Upper lobe of left lung (tissue), 6 donors: ENCODE data around the gene PDE4A. TPM values are rescaled to one million over a fixed set of nuclear protein-coding genes. Genes with fewer than 3 reads are reported as not detected.

Experiments used
- ATAC-seq, 2 donors: fragments of 200-7000 bp; cut with Tn5 transposase; one replicate each; pipeline ENCODE4 v1.9.1; 2022; ENCODE audit warnings: mild to moderate bottlenecking in 2 of 2, moderate library complexity in 2 of 2; ENCODE audit not compliant: low FRiP score in 2 of 2
- DNase-seq, 2 donors: peaks; one replicate each; pipeline ENCODE4 v3.0.0-alpha.2; 2019 to 2020
- H3K27ac ChIP-seq, 4 donors: fragments of 200-600 bp; sonication (generic); one replicate each; pipeline ENCODE4 v1.5.1; 2016 to 2019
- H3K27me3 ChIP-seq, 4 donors: fragments of 200-600 bp; sonication (generic); one replicate each; pipeline ENCODE4 v1.5.1; 2017 to 2019
- H3K36me3 ChIP-seq, 4 donors: fragments of 200-600 bp; sonication (generic); one replicate each; pipeline ENCODE4 v1.5.1; 2016 to 2019
- H3K4me1 ChIP-seq, 4 donors: fragments of 200-600 bp; sonication (generic); one replicate each; pipeline ENCODE4 v1.5.1; 2018 to 2019
- H3K4me3 ChIP-seq, 4 donors: fragments of 200-600 bp; sonication (generic); one replicate each; pipeline ENCODE4 v1.5.1; 2017 to 2019; ENCODE audit warnings: mild to moderate bottlenecking in 2 of 4, moderate library complexity in 1 of 4
- H3K9me3 ChIP-seq, 4 donors: fragments of 200-600 bp; sonication (generic); one replicate each; pipeline ENCODE4 v1.5.1; 2018 to 2019
- EP300 ChIP-seq, 4 donors: sonication (generic); formaldehyde crosslinking; IDR thresholded peaks; one replicate each; pipeline ENCODE4 v1.5.1; 2017; ENCODE audit warnings: antibody characterized with exemption in 4 of 4, control low read depth in 2 of 4
- POLR2A ChIP-seq, 4 donors: fragments of 450-650 bp; IDR thresholded peaks; one replicate each; pipeline ENCODE4 v1.5.1; 2016 to 2017; ENCODE audit warnings: antibody characterized with exemption in 4 of 4, mild to moderate bottlenecking in 2 of 4
- POLR2AphosphoS5 ChIP-seq, 2 donors: sonication (generic); formaldehyde crosslinking; IDR thresholded peaks; one replicate each; pipeline ENCODE4 v1.5.1; 2017; ENCODE audit warnings: antibody characterized with exemption in 2 of 2
- WGBS, 2 donors: methylation state at CpG; one replicate each; pipeline ENCODE4 v1.1.5; 2017 to 2018; 5-methylcytosine and 5-hydroxymethylcytosine counted together
- total RNA-seq, 6 donors: library from RNA; depleted of rRNA in 4 of 6; stranded (reverse); fragments of >200 nt in 4 of 6; gene quantifications; one replicate each; pipeline versions ENCODE4 v1.1.0 to v1.2.1, GENCODE V29; 2016 to 2021
- TF ChIP-seq, protein P1 (sequence below), 6 experiments: fragments of 450-650 bp in 4 of 6; fragments of 200-600 bp in 2 of 6; sonication (generic) in 2 of 6; IDR thresholded peaks; one replicate each; pipeline ENCODE4 v1.5.1; 2016 to 2019; ENCODE audit warnings: antibody characterized with exemption in 6 of 6
- donor health status: DM: no; HTN: no; CAD: no; lungs with moderate emphysema.
- donor health status: DM: no; HTN: yes; CAD: no; lungs with severe emphysema.

The PDE4A gene
- total RNA-seq, 6 donors from 2014 or later, result 22.8 to 38.2 (median 31.2) TPM

- H3K4me1 ChIP-seq, result peaks cover 35 to 48% (median 38%) of the 10 kb centered on the region in 4 donors
- H3K36me3 ChIP-seq, result peaks cover 11 to 19% (median 15%) of the 10 kb centered on the region in 4 donors
Observed at GRCh38 chr19:10502524-10503001, 82.2 kb downstream of the PDE4A start.

DNA sequence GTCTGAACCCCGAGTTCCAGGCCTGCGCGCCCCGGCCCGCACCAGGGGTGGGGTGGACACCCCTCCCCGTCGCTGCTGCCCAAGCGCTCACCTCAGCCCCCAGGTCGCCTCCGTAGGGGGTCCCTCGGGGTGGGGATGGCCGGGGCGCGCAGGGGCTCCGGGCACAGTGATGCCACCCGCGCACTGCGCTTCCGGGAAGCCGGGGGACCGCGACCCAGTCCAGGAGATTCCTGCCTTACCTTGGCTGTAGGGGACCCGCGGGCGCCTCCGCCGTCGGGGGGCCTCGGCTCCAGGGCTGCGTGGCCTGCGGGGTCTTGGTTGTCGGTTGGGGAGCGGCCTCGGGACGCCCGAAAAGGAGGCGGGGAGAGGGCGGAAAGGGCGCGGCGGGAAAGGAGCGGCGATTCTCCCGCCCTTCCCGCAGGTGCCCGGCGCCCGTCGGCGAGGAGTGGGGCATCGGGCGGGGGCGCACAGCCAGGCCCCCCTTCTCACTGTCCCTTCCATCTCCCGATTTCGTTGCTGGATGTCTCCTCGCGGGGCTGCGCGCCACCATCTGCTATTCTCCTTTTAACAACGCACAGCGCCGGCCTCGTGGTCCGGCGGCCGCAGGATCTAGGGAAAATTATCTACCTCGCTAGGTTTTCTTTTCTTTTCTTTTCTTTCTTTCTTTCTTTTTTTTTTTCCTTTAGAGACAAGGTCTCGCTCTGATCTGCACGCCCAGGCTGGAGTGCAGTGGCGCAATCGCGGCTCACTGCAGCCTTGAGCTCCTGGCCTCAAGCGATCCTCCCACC is 82.9 kb downstream of the PDE4A start, which contains the start of gene KEAP1:
KEAP1 (minus strand) TSS at position 355 of the 788 bp plus-strand sequence. CDS start 3,323 bp downstream, outside the sequence.
- Histone ChIP-seq H3K4me3 (peak within 1 kb of the TSS; percentile 65 to 100 (median 80)), H3K4me1 (peaks cover 32 to 45% (median 33%) of the 10 kb centered on the region in 4 donors), H3K9me3 (no peaks in the 10 kb centered on the region), H3K36me3 (peaks cover 11 to 17% (median 14%) of the 10 kb centered on the region in 4 donors), H3K27me3 (no peaks in the 10 kb centered on the region), H3K27ac (peak within 1 kb of the TSS; percentile 97 to 98 (median 98))
- DNase-seq (peak; percentile 36 to 90), ATAC-seq (peak in 1 of 2 donors; percentile 44)
- 4 to 10% methylated on average over 20 to 65 of the region's 73 CpGs for WGBS, 2 donors
- no peak for TF ChIP-seq POLR2A (IDR thresholded peaks at IDR 0.05)
- no peak for TF ChIP-seq EP300 (IDR thresholded peaks at IDR 0.05)
- TF ChIP-seq, protein P1, sequence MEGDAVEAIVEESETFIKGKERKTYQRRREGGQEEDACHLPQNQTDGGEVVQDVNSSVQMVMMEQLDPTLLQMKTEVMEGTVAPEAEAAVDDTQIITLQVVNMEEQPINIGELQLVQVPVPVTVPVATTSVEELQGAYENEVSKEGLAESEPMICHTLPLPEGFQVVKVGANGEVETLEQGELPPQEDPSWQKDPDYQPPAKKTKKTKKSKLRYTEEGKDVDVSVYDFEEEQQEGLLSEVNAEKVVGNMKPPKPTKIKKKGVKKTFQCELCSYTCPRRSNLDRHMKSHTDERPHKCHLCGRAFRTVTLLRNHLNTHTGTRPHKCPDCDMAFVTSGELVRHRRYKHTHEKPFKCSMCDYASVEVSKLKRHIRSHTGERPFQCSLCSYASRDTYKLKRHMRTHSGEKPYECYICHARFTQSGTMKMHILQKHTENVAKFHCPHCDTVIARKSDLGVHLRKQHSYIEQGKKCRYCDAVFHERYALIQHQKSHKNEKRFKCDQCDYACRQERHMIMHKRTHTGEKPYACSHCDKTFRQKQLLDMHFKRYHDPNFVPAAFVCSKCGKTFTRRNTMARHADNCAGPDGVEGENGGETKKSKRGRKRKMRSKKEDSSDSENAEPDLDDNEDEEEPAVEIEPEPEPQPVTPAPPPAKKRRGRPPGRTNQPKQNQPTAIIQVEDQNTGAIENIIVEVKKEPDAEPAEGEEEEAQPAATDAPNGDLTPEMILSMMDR (IDR thresholded peaks at IDR 0.05), result no peak
- no peak for TF ChIP-seq POLR2AphosphoS5 (IDR thresholded peaks at IDR 0.05)

More at GRCh38 chr19:10502524-10503001, 82.2 kb downstream of the PDE4A start:
- peak; percentile 66 to 93 (median 76) for TF ChIP-seq POLR2A (IDR thresholded peaks at IDR 0.05)
- TF ChIP-seq EP300 (IDR thresholded peaks at IDR 0.05), result peak in 2 of 4 donors; percentile 53 to 74
- TF ChIP-seq POLR2AphosphoS5 (IDR thresholded peaks at IDR 0.05), result peak; percentile 78 to 83
- TF ChIP-seq, protein P1 (IDR thresholded peaks at IDR 0.05), result peak in 2 of 6 experiments; percentile 33 to 34
- no peaks in the 10 kb centered on the region for H3K9me3 ChIP-seq
- peak overlapping the region; percentile 97 to 98 (median 98) for H3K27ac ChIP-seq
- DNase-seq (peak; percentile 95 to 98), ATAC-seq (peak; percentile 95 to 97)
- WGBS, 2 donors, result 0% methylated on average over 32 of the region's 65 CpGs; no CpG with 5 or more reads in 1 of the 2 donors
- H3K27me3 ChIP-seq, result no peaks in the 10 kb centered on the region
- H3K4me3 ChIP-seq, result peak overlapping the region; percentile 65 to 100 (median 80)

DNA sequence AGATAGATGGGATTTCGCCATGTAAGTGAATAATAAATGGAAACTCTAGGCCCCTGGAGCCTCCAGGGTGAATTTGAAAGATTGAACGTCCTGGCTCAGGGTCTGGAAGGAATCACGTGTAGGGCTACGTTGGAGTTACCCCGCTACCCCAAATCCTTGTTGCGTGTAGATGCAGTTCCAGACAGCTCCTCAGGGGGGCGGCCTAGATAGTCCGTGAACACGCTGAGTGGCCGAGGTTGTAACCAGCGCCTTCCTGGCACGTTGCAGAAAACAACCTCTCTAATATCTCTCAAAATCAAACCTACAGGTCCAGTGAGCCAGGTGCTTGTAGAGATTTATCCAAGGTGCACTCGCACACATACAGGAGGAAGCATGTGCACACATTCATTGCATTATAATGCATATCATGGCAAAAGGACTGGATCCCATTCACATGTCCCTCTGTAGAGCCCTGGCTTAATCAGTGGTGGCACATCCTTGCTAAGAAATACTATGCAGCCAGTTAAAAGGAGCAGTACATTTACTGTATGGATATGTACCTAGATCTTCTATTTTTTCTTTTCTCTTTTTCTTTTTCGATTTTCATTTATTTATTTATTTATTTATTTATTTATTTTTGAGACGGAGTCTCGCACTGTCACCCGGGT is 85.4 kb downstream of the PDE4A start:
- Histone ChIP-seq H3K4me3 (no peak overlapping the region), H3K27me3 (peaks cover 0 to 3% (median 0%) of the 10 kb centered on the region in 4 donors), H3K4me1 (peaks cover 13 to 26% (median 15%) of the 10 kb centered on the region in 4 donors), H3K27ac (no peak overlapping the region), H3K36me3 (no peaks in the 10 kb centered on the region), H3K9me3 (no peaks in the 10 kb centered on the region)
- 27 to 28% methylated on average over 17 of the region's 17 CpGs for WGBS, 2 donors
- peak in 1 of 2 donors; percentile 84 for DNase-seq
- TF ChIP-seq POLR2AphosphoS5 (IDR thresholded peaks at IDR 0.05) (no peak), EP300 (IDR thresholded peaks at IDR 0.05) (no peak), POLR2A (IDR thresholded peaks at IDR 0.05) (no peak)
- TF ChIP-seq, protein P1 (IDR thresholded peaks at IDR 0.05), result peak; percentile 72 to 89 (median 77)
- peak; percentile 64 to 66 for ATAC-seq

- H3K27ac ChIP-seq, result no peak overlapping the region
- H3K36me3 ChIP-seq, result no peaks in the 10 kb centered on the region
- ATAC-seq (no peak), DNase-seq (no peak)
- no peak overlapping the region for H3K4me3 ChIP-seq
- peaks cover 0 to 3% (median 0%) of the 10 kb centered on the region in 4 donors for H3K27me3 ChIP-seq
- 90 to 94% methylated on average over 16 of the region's 16 CpGs for WGBS, 2 donors
- H3K9me3 ChIP-seq, result no peaks in the 10 kb centered on the region
- TF ChIP-seq POLR2A (IDR thresholded peaks at IDR 0.05) (no peak), POLR2AphosphoS5 (IDR thresholded peaks at IDR 0.05) (no peak), EP300 (IDR thresholded peaks at IDR 0.05) (no peak)
- TF ChIP-seq, protein P1 (IDR thresholded peaks at IDR 0.05), result no peak
- peaks cover 3 to 13% (median 4%) of the 10 kb centered on the region in 4 donors for H3K4me1 ChIP-seq
Observed at GRCh38 chr19:10508036-10508435, 87.7 kb downstream of the PDE4A start.
